ENCODE measurements around the gene SLC6A20.

SLC6A20 gene

DNA sequence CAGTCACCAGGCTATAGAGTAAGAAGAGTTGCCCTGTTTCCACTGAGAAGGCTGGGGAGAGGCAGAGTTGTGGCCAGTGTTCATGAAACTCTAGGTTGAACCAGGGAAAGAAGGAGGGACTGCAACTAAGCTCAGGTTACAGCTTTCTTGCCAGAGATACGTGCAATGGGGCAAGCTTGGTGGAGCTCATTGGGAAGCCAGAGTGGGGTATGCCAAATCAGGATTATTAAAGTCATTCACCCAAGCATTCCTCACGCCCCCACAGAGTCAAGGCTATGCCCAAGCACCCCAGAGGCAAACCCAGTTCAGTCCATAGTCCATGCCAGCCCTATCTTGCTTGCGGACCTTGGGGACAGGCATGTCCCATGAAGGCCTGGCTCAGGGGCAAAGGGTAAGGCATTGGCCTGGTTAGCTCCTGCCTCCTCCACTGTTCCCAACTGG, 17.6 kb downstream of the SLC6A20 start:
- ChIA-PET POLR2A (no interaction called here), CTCF (interaction anchor here (0.7 kb wide), 1 partner anchor 114 kb away, joined by 3 read pairs; no protein-coding TSS in a partner anchor)
- Histone ChIP-seq H3K27ac (ENCODE audit: extremely low read depth, low read depth, low read length) (no peak overlapping the region), H3K36me3 (ENCODE audit: control insufficient read depth in 2 of 2, insufficient read depth in 1 of 2, low read length in 2 of 2) (no peaks in the 10 kb centered on the region), H3K9me3 (ENCODE audit: control insufficient read depth, insufficient read depth, low read depth, low read length) (no peaks in the 10 kb centered on the region), H3K4me1 (ENCODE audit: control insufficient read depth, insufficient read depth, low read length) (no peaks in the 10 kb centered on the region), H3K4me3 (ENCODE audit: low read depth, low read length) (no peak overlapping the region)
- TF ChIP-seq, protein P1, sequence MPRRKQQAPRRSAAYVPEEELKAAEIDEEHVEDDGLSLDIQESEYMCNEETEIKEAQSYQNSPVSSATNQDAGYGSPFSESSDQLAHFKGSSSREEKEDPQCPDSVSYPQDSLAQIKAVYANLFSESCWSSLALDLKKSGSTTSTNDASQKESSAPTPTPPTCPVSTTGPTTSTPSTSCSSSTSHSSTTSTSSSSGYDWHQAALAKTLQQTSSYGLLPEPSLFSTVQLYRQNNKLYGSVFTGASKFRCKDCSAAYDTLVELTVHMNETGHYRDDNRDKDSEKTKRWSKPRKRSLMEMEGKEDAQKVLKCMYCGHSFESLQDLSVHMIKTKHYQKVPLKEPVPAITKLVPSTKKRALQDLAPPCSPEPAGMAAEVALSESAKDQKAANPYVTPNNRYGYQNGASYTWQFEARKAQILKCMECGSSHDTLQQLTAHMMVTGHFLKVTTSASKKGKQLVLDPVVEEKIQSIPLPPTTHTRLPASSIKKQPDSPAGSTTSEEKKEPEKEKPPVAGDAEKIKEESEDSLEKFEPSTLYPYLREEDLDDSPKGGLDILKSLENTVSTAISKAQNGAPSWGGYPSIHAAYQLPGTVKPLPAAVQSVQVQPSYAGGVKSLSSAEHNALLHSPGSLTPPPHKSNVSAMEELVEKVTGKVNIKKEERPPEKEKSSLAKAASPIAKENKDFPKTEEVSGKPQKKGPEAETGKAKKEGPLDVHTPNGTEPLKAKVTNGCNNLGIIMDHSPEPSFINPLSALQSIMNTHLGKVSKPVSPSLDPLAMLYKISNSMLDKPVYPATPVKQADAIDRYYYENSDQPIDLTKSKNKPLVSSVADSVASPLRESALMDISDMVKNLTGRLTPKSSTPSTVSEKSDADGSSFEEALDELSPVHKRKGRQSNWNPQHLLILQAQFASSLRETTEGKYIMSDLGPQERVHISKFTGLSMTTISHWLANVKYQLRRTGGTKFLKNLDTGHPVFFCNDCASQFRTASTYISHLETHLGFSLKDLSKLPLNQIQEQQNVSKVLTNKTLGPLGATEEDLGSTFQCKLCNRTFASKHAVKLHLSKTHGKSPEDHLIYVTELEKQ (tag by site-specific recombination; IDR thresholded peaks at IDR 0.05; ENCODE audit: borderline replicate concordance): no peak
- TF ChIP-seq TRIM28 (IDR thresholded peaks at IDR 0.05; ENCODE audit: borderline replicate concordance, low read length) (no peak), ZNF274 (IDR thresholded peaks at IDR 0.05; ENCODE audit: low read length) (no peak), ZNF274 (tag by site-specific recombination; IDR thresholded peaks at IDR 0.05; ENCODE audit: borderline replicate concordance) (no peak), ZNF514 (tag by site-specific recombination; IDR thresholded peaks at IDR 0.05) (no peak), ZNF530 (tag by site-specific recombination; IDR thresholded peaks at IDR 0.05; ENCODE audit: low read depth) (no peak), ZNF776 (tag by site-specific recombination; IDR thresholded peaks at IDR 0.05; ENCODE audit: borderline replicate concordance) (no peak), ZNF510 (tag by site-specific recombination; IDR thresholded peaks at IDR 0.05; ENCODE audit: insufficient replicate concordance) (no peak)
- TF ChIP-seq, protein P2, sequence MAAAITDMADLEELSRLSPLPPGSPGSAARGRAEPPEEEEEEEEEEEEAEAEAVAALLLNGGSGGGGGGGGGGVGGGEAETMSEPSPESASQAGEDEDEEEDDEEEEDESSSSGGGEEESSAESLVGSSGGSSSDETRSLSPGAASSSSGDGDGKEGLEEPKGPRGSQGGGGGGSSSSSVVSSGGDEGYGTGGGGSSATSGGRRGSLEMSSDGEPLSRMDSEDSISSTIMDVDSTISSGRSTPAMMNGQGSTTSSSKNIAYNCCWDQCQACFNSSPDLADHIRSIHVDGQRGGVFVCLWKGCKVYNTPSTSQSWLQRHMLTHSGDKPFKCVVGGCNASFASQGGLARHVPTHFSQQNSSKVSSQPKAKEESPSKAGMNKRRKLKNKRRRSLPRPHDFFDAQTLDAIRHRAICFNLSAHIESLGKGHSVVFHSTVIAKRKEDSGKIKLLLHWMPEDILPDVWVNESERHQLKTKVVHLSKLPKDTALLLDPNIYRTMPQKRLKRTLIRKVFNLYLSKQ (tag by site-specific recombination; IDR thresholded peaks at IDR 0.05; ENCODE audit: borderline replicate concordance): no peak
- TF ChIP-seq, protein P3, sequence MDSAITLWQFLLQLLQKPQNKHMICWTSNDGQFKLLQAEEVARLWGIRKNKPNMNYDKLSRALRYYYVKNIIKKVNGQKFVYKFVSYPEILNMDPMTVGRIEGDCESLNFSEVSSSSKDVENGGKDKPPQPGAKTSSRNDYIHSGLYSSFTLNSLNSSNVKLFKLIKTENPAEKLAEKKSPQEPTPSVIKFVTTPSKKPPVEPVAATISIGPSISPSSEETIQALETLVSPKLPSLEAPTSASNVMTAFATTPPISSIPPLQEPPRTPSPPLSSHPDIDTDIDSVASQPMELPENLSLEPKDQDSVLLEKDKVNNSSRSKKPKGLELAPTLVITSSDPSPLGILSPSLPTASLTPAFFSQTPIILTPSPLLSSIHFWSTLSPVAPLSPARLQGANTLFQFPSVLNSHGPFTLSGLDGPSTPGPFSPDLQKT (IDR thresholded peaks at IDR 0.05; ENCODE audit: borderline replicate concordance, low read depth, low read length): no peak

DNA sequence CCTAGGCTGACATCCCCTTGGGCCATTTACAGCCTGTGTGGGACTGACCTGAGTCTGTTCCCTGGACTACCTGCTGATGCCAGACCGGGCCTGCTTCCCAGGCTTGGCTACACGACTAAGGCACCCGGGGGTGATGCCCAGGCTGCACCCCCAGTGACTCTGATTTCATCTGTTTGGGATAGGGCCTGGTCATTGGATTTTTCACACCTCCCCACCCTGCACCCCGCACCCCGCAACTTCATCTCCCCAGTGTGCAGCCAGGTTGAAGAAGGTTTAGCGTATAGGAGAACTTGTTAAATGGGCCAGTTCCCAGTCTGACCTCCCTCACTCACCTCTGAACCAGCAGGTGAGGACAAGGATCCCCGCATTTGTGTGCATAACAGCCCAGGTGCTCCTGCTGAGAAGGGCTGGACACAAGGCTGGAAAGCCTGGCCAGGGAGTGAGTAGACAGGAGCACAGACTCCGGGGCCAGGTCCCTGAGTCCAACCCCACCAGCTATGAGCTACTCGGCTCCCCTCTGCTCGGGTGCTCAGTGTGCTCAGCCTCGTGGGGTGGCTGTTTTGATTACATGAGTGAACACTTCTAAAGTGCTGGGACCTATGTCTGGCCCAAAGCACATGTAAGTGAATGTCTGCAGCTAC, 18.5 kb downstream of the SLC6A20 start:
- Histone ChIP-seq H3K4me3 (ENCODE audit: low read depth, low read length) (no peak overlapping the region), H3K36me3 (ENCODE audit: control insufficient read depth in 2 of 2, insufficient read depth in 1 of 2, low read length in 2 of 2) (no peaks in the 10 kb centered on the region), H3K9me3 (ENCODE audit: control insufficient read depth, insufficient read depth, low read depth, low read length) (no peaks in the 10 kb centered on the region), H3K27ac (ENCODE audit: extremely low read depth, low read depth, low read length) (no peak overlapping the region), H3K4me1 (ENCODE audit: control insufficient read depth, insufficient read depth, low read length) (no peaks in the 10 kb centered on the region)
- ChIA-PET CTCF (interaction anchor here (0.6 to 0.9 kb wide), 3 partner anchors 18 to 749 kb away, joined by 3 read pairs; no protein-coding TSS in a partner anchor), POLR2A (no interaction called here)
- TF ChIP-seq ZNF585B (tag by site-specific recombination; IDR thresholded peaks at IDR 0.05) (no peak), ZNF658 (tag by site-specific recombination; IDR thresholded peaks at IDR 0.05) (no peak), ZBTB48 (tag by site-specific recombination; IDR thresholded peaks at IDR 0.05) (no peak), ZNF366 (tag by site-specific recombination; conservative IDR thresholded peaks at IDR 0.05) (no peak), ZNF701 (tag by site-specific recombination; IDR thresholded peaks at IDR 0.05) (no peak), ZSCAN30 (tag by site-specific recombination; IDR thresholded peaks at IDR 0.05) (no peak), YY2 (tag by site-specific recombination; IDR thresholded peaks at IDR 0.05) (no peak), ZSCAN23 (tag by site-specific recombination; IDR thresholded peaks at IDR 0.05) (no peak), ZNF221 (tag by site-specific recombination; IDR thresholded peaks at IDR 0.05; ENCODE audit: borderline replicate concordance) (no peak)
- TF ChIP-seq, protein P4, sequence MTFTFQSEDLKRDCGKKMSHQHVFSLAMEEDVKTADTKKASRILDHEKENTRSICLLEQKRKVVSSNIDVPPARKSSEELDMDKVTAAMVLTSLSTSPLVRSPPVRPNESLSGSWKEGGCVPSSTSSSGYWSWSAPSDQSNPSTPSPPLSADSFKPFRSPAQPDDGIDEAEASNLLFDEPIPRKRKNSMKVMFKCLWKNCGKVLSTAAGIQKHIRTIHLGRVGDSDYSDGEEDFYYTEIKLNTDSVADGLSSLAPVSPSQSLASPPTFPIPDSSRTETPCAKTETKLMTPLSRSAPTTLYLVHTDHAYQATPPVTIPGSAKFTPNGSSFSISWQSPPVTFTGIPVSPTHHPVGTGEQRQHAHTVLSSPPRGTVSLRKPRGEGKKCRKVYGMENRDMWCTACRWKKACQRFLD (tag by site-specific recombination; IDR thresholded peaks at IDR 0.05): no peak
- TF ChIP-seq, protein P5, sequence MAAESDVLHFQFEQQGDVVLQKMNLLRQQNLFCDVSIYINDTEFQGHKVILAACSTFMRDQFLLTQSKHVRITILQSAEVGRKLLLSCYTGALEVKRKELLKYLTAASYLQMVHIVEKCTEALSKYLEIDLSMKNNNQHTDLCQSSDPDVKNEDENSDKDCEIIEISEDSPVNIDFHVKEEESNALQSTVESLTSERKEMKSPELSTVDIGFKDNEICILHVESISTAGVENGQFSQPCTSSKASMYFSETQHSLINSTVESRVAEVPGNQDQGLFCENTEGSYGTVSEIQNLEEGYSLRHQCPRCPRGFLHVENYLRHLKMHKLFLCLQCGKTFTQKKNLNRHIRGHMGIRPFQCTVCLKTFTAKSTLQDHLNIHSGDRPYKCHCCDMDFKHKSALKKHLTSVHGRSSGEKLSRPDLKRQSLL (tag by site-specific recombination; IDR thresholded peaks at IDR 0.05): no peak
- TF ChIP-seq, protein P6, sequence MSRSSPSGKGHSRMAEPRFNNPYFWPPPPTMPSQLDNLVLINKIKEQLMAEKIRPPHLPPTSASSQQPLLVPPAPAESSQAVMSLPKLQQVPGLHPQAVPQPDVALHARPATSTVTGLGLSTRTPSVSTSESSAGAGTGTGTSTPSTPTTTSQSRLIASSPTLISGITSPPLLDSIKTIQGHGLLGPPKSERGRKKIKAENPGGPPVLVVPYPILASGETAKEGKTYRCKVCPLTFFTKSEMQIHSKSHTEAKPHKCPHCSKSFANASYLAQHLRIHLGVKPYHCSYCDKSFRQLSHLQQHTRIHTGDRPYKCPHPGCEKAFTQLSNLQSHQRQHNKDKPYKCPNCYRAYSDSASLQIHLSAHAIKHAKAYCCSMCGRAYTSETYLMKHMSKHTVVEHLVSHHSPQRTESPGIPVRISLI (tag by site-specific recombination; IDR thresholded peaks at IDR 0.05): no peak
- TF ChIP-seq, protein P7, sequence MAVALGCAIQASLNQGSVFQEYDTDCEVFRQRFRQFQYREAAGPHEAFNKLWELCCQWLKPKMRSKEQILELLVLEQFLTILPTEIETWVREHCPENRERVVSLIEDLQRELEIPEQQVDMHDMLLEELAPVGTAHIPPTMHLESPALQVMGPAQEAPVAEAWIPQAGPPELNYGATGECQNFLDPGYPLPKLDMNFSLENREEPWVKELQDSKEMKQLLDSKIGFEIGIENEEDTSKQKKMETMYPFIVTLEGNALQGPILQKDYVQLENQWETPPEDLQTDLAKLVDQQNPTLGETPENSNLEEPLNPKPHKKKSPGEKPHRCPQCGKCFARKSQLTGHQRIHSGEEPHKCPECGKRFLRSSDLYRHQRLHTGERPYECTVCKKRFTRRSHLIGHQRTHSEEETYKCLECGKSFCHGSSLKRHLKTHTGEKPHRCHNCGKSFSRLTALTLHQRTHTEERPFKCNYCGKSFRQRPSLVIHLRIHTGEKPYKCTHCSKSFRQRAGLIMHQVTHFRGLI (tag by site-specific recombination; IDR thresholded peaks at IDR 0.05): no peak

Data from HEK293 (cell line).